Gastroesophageal sphincter (tissue), 4 donors: ENCODE measurements around the gene LRPAP1. TPM values are rescaled to one million over a fixed set of nuclear protein-coding genes. Genes with fewer than 3 reads are reported as not detected.
"Not testable (repeated sequence)": the region's sequence is repeated elsewhere in the genome, so short reads cannot be mapped to it uniquely, and the experiment has no call there.

Source experiments
- ATAC-seq: fragments of 150-250 bp; one replicate; pipeline ENCODE4 v1.9.1; 2016; ENCODE audit warnings: mild to moderate bottlenecking, moderate library complexity
- H3K27ac ChIP-seq, 4 donors: fragments of 200-600 bp; sonication (generic) in 3 of 4; 1 replicate in 3 of 4; 2 replicates in 1 of 4; pipeline ENCODE4 v1.5.1; 2016 to 2019
- H3K27me3 ChIP-seq: fragments of 200-600 bp; sonication (generic); one replicate; pipeline ENCODE4 v1.5.1; 2019
- H3K36me3 ChIP-seq, 2 donors: fragments of 200-600 bp; sonication (generic); one replicate each; pipeline ENCODE4 v1.5.1; 2019; ENCODE audit warnings: control low read depth in 1 of 2
- H3K4me1 ChIP-seq, 3 donors: fragments of 200-600 bp; sonication (generic); 1 replicate in 2 of 3; 2 replicates in 1 of 3; pipeline ENCODE4 v1.5.1; 2016 to 2019; ENCODE audit warnings: control low read depth in 2 of 3
- H3K4me3 ChIP-seq, 2 donors: fragments of 200-600 bp; sonication (generic); one replicate each; pipeline ENCODE4 v1.5.1; 2019; ENCODE audit warnings: mild to moderate bottlenecking in 1 of 2, moderate library complexity in 1 of 2
- H3K9me3 ChIP-seq, 3 donors: fragments of 200-600 bp; sonication (generic); one replicate each; pipeline ENCODE4 v1.5.1; 2017 to 2019; ENCODE audit warnings: control low read depth in 2 of 3
- CTCF ChIP-seq, 4 experiments: fragments of 200-600 bp in 2 of 4; fragments of 450-650 bp in 2 of 4; sonication (generic) in 1 of 4; IDR thresholded peaks; one replicate each; pipeline ENCODE4 v1.5.1; 2017 to 2019; ENCODE audit warnings: antibody characterized with exemption in 4 of 4, mild to moderate bottlenecking in 2 of 4, moderate library complexity in 2 of 4
- EP300 ChIP-seq: sonication (generic); formaldehyde crosslinking; IDR thresholded peaks from one replicate; pipeline ENCODE4 v1.6.1; 2017; ENCODE audit warnings: antibody characterized with exemption, mild to moderate bottlenecking
- POLR2A ChIP-seq, 2 donors: fragments of 450-650 bp; IDR thresholded peaks; one replicate each; pipeline ENCODE4 v1.6.1; 2017; ENCODE audit warnings: antibody characterized with exemption in 2 of 2, mild to moderate bottlenecking in 2 of 2, moderate library complexity in 1 of 2
- POLR2AphosphoS5 ChIP-seq: sonication (generic); formaldehyde crosslinking; IDR thresholded peaks from one replicate; pipeline ENCODE4 v1.6.1; 2017; ENCODE audit warnings: antibody characterized with exemption
- WGBS, 2 donors: methylation state at CpG; one replicate each; pipeline ENCODE4 v1.1.5; 2018; ENCODE audit warnings: low coverage in 1 of 2; 5-methylcytosine and 5-hydroxymethylcytosine counted together
- total RNA-seq, 4 donors: library from RNA; depleted of rRNA; stranded (reverse); fragments of >200 nt; gene quantifications; one replicate each; pipeline ENCODE4 v1.1.0, GENCODE V29; 2016

LRPAP1 gene
- total RNA-seq, 4 donors from 2014 or later = 180 to 267 (median 201) TPM

GRCh38 chr4:3514806-3515501 lies 17.3 kb downstream of the LRPAP1 start:
- TF ChIP-seq EP300 = no peak
- no peak for TF ChIP-seq POLR2A (IDR thresholded peaks at IDR 0.05)
- no peak for TF ChIP-seq POLR2AphosphoS5
- no peak for TF ChIP-seq CTCF (IDR thresholded peaks at IDR 0.05)
- no peak for ATAC-seq
- no peaks in the 10 kb centered on the region for H3K27me3 ChIP-seq
- H3K36me3 ChIP-seq = peaks cover 0 to 100% of the 10 kb centered on the region in 2 donors
- H3K4me1 ChIP-seq = no peaks in the 10 kb centered on the region
- WGBS, 2 donors = 83% methylated on average over 15 of the region's 31 CpGs; no CpG with 5 or more reads in 1 of the 2 donors
- H3K9me3 ChIP-seq = no peaks in the 10 kb centered on the region
- no peak overlapping the region for H3K27ac ChIP-seq
- no peak overlapping the region for H3K4me3 ChIP-seq

- 75% methylated on average over 5 of the region's 17 CpGs; no CpG with 5 or more reads in 1 of the 2 donors for WGBS, 2 donors
- ATAC-seq = no peak
- no peaks in the 10 kb centered on the region for H3K9me3 ChIP-seq
- no peaks in the 10 kb centered on the region for H3K27me3 ChIP-seq
- H3K4me3 ChIP-seq = no peak overlapping the region
- no peaks in the 10 kb centered on the region for H3K4me1 ChIP-seq
- H3K27ac ChIP-seq = no peak overlapping the region
- peaks cover 0 to 100% of the 10 kb centered on the region in 2 donors for H3K36me3 ChIP-seq
- no peak for TF ChIP-seq CTCF (IDR thresholded peaks at IDR 0.05)
- no peak for TF ChIP-seq EP300
- TF ChIP-seq POLR2AphosphoS5 = no peak
- TF ChIP-seq POLR2A (IDR thresholded peaks at IDR 0.05) = no peak
Observed at GRCh38 chr4:3514221-3514780, 17.9 kb downstream of the LRPAP1 start.

GRCh38 chr4:3513807-3514206 lies 18.4 kb downstream of the LRPAP1 start:
- H3K27me3 ChIP-seq = no peaks in the 10 kb centered on the region
- whole genome bisulfite sequencing, 2 donors = 100% methylated on average over 1 of the region's 18 CpGs; no CpG with 5 or more reads in 1 of the 2 donors
- H3K27ac ChIP-seq = no peak overlapping the region
- ATAC-seq = no peak
- peaks cover 0 to 98% of the 10 kb centered on the region in 2 donors for H3K36me3 ChIP-seq
- H3K4me3 ChIP-seq = no peak overlapping the region
- no peak for TF ChIP-seq POLR2A (IDR thresholded peaks at IDR 0.05)
- TF ChIP-seq EP300 = no peak
- TF ChIP-seq CTCF (IDR thresholded peaks at IDR 0.05) = no peak
- TF ChIP-seq POLR2AphosphoS5 = no peak
- H3K9me3 ChIP-seq = no peaks in the 10 kb centered on the region
- H3K4me1 ChIP-seq = no peaks in the 10 kb centered on the region

- no peak for TF ChIP-seq CTCF (IDR thresholded peaks at IDR 0.05)
- no peak for TF ChIP-seq EP300
- TF ChIP-seq POLR2AphosphoS5 = no peak
- no peak for TF ChIP-seq POLR2A (IDR thresholded peaks at IDR 0.05)
- ATAC-seq = no peak
- no CpG with 5 or more reads among the region's 22 CpGs for WGBS, 2 donors
- no peaks in the 10 kb centered on the region for H3K27me3 ChIP-seq
- peaks cover 0 to 98% of the 10 kb centered on the region in 2 donors for H3K36me3 ChIP-seq
- H3K9me3 ChIP-seq = no peaks in the 10 kb centered on the region
- no peaks in the 10 kb centered on the region for H3K4me1 ChIP-seq
- no peak overlapping the region for H3K27ac ChIP-seq
- no peak overlapping the region for H3K4me3 ChIP-seq
Observed at GRCh38 chr4:3512719-3513118, 19.5 kb downstream of the LRPAP1 start.

GRCh38 chr4:3512279-3512678 lies 19.9 kb downstream of the LRPAP1 start:
- 70 to 86% methylated on average over 2 to 11 of the region's 13 CpGs for WGBS, 2 donors
- H3K36me3 ChIP-seq = peaks cover 0 to 98% of the 10 kb centered on the region in 2 donors
- no peak for ATAC-seq

GRCh38 chr4:3511601-3512000 lies 20.6 kb downstream of the LRPAP1 start:
- H3K4me3 ChIP-seq, ATAC-seq, H3K27me3 ChIP-seq, H3K4me1 ChIP-seq, H3K9me3 ChIP-seq, H3K27ac ChIP-seq: not testable (repeated sequence)
- peaks cover 0 to 98% of the 10 kb centered on the region in 2 donors for H3K36me3 ChIP-seq
- WGBS, 2 donors = no CpG with 5 or more reads among the region's 27 CpGs

More at GRCh38 chr4:3512279-3512678, 19.9 kb downstream of the LRPAP1 start:
- H3K4me3 ChIP-seq = no peak overlapping the region
- no peaks in the 10 kb centered on the region for H3K4me1 ChIP-seq
- H3K27ac ChIP-seq = no peak overlapping the region
- no peak for TF ChIP-seq CTCF (IDR thresholded peaks at IDR 0.05)
- no peak for TF ChIP-seq EP300
- no peak for TF ChIP-seq POLR2AphosphoS5
- TF ChIP-seq POLR2A (IDR thresholded peaks at IDR 0.05) = no peak
- no peaks in the 10 kb centered on the region for H3K9me3 ChIP-seq
- no peaks in the 10 kb centered on the region for H3K27me3 ChIP-seq
